Fibroblast of skin of left quadriceps (primary cell): ENCODE data around the gene STMN3.
A peak's percentile ranks its signal among the peaks of the same experiment; 100 is the strongest.

ENCODE experiments used
- DNase-seq, 2 experiments: peaks; one replicate each; pipeline ENCODE4 v3.0.0-alpha.2; 2013; ENCODE audit warnings: low read depth in 2 of 2

The STMN3 gene

DNA sequence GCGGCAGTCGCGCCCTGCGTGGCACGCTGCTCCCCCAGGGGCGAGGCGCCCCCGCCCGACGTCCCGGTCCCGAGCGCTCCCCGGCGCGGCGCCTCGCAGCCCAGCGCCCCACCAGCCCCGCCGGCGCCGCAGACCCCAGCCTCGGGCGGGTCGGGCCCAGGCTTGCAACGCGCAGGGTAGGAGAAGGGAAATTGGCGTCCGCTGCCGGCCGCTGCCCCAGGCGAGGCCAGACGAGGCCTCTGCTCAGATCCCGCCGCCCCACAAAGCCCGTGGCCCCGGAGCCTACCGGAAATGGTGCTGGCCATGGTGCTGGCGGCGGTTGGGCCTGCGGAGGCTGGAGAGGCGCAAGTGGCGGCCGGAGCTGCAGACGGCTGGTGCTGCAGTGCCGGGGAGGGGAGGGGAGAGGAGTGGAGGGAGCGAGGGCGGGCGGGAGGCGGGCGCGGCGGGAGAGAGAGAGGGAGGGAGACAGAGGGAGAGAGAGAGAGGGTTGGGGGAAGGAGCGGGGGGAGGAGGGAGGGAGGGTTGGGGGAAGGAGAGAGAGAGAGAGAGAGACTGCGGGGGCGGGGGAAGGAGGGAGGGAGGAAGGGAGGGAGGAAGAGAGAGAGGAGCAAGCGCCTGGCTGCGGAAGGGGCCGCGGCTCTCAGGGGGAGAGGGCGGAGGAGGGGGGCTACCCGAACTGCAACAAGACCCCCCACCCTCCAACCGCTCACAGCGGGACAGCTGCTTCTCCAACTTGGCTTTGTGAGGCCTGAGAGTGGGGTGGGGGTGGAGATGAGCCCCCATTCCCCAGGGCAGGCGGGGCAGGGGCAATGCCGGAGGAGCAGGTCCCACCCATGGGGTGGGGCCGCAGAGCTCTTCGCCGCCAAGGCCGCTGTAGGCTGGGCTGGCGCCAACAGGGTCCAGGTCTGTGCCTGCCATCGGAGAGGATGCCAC lies at the start of gene STMN3:
TSS of gene STMN3 (minus strand) at position 384 of the 933 bp plus-strand sequence. CDS start at position 305, 79 bp downstream.
- peak; percentile 81 to 82 for DNase-seq

DNA sequence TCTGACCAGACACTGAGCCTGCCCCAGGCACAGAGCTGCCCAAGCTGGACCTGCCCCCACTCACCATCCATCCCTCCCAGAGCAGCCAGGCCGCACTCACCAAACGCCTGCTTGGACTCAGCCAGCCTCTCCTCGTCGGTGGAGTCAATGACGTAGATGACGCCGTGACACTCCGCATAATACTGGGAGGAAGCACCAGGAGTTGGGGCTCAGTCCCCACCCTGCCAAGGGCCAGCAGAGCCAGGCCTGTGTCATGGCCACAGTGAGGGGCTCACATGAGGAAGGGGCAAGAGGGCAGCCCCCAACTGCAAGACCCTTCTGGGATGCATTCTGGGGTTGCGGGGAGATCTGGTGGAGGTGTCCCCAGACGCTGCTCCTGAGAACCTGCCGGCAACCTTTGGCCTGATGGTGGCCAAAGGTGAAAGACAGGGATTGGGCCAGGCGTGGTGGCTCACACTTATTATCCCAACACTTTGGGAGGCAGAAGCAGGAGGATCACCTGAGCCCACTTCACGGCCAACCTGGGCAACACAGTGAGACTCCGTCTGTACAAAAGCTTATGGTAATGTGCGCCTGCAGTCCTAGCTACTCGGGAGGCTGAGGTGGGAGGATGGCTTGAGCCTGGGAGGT lies 48.9 kb upstream of the STMN3 start:
- no peak for DNase-seq

DNA sequence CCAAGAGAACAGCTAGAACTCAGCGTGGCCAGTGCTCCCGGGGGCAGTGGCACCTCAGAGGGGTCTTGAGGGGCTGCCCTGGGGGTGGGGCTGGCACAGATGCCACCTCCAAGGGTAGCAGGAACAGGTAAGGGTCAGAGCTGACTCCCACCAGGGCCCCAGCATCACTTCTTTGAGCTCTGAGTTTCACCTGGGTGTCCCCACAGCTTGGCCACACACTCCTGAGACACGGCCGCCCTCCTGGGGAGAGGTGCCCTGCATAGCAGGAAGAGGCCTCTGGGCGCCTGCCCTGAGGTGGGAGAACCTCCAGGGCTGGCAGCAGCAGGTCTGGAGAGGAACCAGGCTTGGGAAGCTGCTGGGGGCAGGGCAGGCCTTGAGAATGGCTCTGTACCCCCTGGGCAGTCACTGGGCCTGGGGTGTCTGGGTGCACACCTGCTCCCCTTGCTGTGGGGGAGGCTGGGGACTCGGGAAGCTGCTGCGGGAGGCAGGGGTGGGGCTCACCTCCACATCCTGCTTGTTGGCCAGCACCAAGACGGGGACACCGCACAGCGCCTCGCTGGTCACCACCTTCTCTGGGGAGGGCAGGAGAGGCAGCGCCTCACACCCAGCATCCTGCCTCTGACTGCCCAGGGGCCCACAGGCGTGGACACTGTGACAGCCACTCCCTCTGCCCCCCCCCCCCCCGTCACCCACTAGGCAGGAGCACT lies 48.3 kb upstream of the STMN3 start:
- DNase-seq = no peak

DNA sequence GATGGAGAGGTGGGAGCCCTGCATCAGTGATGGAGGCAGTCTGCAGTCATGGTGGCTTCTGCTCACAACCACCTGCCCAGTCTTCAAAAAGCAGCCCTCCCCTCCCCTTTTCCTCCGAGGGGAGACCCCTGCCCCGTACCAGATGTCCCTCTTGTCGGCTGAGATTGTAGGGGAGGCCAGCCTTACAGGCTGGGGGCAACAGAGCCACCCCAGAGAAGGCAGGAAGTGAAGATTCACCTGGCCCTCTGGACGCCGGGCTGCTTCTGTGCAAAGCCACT lies 47.8 kb upstream of the STMN3 start:
- DNase-seq = no peak

DNA sequence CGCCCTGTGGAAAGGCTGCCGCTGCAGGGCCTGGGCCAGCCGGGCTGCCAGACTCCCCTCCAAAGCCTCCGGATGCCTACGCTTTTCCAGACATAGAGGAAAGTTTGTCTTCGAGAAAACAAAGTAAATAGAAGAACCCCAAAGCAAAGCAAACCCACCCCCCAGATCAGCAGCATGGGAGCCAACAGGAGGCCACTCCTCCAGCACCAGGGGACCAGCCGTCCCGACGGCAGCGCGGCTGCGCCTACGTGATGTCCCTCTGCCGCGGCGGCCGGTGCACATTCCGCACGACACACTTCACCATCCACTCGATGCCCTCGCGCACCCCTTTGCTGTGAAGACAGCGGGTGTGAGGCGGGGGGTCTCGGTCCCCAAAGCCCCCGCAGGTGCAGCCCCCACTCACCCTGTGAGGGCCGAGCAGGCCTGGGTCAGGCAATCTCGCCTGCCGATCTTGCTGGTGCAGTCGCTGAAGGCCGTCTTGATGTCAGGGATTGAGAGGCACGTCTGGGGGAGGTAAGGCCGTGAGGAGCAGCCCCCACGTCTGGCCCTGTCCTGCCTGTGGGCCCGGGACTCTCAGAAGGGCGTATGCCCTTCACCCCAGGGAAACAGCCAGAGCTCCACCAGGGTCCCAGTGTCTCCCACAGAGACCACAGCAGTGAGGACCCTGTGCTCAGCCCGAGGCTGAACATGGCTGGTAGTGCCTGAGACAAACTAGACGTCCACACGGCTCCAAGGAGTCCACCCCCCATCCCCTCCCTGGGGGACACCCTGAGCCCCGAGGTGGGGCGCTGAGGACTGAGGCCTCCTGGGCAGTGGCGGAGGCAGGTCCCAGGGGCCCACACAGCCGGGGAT lies 47.2 kb upstream of the STMN3 start:
- DNase-seq = no peak

DNA sequence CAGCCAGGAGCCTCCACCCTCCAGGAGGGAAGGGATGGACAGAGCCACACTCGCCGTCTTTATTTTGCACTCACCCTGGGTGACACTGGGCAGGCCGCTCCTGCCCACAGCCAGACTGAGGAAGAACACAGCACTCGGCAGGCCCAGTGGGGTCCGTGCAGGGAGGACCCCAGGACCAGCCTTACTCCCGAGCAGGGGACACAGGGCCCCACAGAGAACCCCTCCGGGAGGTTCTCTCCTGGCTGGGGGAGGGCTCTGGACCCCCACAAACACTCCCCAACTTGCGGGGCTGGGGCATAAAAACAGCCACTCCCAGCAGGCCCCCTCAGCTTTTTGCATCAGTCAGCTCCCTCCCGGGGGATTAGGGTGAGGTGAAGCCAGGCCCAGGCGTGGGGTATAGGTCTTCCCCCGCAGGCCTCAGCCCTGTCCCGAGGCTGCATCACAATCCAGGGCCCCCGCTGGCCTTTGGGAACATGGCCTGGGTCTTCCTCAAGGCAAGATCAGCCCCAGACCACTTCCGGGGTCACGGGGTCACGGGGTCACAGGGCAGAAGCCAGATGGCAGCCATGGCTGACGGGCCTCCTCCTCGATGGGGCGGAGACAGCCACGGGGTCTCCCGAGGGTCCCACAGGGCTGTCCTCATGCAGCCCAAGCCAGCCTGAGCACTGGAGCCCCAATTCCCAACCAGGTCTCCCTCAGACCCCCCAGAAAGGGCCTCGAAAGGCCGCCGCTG lies 46.4 kb upstream of the STMN3 start:
- DNase-seq = no peak

DNA sequence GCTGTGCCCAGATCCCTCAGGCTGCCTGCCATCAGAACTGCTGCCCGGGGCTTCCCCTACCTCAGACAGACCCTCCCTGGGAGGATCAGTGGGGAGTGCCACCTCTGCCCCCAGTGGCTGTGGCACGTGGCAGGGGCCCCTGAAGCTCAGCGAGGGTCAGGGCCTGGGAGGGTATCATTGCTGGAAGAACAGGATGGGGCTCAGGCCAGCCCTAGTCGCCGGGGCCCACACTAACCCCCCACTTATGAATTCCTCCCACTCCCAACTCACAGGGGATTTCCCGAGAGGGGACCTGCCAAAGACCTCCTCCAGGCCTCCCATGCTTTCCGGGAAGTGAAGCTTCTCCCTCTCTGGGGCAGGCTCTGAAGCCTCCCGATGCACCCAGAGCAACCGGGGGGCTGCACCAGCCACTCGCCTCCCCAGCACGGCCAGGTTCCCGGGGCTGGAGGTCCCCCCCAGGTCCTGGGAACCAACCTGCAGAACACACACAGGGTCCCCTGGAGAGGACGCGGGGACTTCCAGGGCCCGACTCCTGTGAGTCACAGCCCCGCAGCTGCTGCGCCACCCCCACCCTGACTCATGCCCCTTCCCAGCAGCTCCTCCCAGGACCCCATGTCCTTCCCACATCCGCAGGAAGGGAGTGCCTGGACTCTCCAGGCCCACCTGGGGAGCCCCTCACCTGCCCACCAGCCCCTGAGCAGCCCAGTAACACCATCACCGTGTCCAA lies 45.7 kb upstream of the STMN3 start:
- DNase-seq = peak; percentile 62 to 66

DNA sequence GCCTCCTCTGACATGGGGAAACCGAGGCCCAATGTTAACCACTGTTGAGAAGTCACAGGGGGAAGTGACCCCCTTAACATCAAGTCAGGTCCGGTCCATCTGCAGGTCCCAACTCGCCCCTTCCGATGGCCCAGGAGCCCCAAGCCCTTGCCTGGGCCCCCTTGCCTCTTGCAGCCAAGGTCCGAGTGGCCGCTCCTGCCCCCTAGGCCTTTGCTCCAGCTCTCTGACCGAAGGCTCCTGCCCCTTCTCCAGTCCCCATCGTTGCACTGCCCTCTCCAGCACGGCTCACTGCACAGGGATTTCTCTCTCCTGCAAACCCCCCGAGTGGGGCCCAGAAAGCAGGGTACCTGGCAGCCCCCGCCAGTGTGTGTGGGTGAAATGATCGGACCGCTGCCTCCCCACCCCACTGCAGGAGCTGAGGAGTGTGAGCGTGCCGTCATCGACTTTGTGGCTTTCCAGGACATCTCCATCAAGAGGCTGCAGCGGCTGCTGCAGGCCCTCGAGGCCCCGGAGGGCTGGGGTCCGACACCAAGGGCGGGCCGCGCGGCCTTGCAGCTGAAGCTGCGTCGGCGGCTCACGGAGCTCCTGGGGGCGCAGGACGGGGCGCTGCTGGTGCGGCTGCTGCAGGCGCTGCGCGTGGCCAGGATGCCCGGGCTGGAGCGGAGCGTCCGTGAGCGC lies 44.8 kb upstream of the STMN3 start:
- DNase-seq = no peak

DNA sequence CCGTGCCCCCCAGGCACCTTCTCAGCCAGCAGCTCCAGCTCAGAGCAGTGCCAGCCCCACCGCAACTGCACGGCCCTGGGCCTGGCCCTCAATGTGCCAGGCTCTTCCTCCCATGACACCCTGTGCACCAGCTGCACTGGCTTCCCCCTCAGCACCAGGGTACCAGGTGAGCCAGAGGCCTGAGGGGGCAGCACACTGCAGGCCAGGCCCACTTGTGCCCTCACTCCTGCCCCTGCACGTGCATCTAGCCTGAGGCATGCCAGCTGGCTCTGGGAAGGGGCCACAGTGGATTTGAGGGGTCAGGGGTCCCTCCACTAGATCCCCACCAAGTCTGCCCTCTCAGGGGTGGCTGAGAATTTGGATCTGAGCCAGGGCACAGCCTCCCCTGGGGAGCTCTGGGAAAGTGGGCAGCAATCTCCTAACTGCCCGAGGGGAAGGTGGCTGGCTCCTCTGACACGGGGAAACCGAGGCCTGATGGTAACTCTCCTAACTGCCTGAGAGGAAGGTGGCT lies 44.2 kb upstream of the STMN3 start:
- no peak for DNase-seq

DNA sequence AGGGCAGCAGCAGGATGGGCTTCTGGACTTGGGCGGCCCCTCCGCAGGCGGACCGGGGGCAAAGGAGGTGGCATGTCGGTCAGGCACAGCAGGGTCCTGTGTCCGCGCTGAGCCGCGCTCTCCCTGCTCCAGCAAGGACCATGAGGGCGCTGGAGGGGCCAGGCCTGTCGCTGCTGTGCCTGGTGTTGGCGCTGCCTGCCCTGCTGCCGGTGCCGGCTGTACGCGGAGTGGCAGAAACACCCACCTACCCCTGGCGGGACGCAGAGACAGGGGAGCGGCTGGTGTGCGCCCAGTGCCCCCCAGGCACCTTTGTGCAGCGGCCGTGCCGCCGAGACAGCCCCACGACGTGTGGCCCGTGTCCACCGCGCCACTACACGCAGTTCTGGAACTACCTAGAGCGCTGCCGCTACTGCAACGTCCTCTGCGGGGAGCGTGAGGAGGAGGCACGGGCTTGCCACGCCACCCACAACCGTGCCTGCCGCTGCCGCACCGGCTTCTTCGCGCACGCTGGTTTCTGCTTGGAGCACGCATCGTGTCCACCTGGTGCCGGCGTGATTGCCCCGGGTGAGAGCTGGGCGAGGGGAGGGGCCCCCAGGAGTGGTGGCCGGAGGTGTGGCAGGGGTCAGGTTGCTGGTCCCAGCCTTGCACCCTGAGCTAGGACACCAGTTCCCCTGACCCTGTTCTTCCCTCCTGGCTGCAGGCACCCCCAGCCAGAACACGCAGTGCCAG lies 43.6 kb upstream of the STMN3 start, which contains the start of gene TNFRSF6B:
TSS of gene TNFRSF6B (plus strand) at position 25 of the 729 bp plus-strand sequence. CDS start at position 141, 116 bp downstream.
- DNase-seq = no peak

DNA sequence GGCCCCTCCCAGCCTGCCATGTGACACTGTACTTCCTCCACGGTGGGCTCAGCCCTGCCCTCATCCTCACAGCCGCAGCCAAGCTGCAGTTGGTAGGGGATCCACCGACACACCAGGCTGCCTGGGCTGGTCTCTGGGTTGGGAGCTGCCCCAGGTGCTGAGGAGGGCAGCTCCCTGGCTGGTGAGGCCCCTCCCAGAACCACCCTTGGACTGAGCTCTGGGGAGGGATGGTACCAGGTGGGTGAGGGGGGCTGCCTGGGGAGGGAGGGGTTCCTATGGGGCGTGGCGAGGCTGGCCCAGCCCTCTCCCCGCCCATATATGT lies 43.0 kb upstream of the STMN3 start:
- no peak for DNase-seq

DNA sequence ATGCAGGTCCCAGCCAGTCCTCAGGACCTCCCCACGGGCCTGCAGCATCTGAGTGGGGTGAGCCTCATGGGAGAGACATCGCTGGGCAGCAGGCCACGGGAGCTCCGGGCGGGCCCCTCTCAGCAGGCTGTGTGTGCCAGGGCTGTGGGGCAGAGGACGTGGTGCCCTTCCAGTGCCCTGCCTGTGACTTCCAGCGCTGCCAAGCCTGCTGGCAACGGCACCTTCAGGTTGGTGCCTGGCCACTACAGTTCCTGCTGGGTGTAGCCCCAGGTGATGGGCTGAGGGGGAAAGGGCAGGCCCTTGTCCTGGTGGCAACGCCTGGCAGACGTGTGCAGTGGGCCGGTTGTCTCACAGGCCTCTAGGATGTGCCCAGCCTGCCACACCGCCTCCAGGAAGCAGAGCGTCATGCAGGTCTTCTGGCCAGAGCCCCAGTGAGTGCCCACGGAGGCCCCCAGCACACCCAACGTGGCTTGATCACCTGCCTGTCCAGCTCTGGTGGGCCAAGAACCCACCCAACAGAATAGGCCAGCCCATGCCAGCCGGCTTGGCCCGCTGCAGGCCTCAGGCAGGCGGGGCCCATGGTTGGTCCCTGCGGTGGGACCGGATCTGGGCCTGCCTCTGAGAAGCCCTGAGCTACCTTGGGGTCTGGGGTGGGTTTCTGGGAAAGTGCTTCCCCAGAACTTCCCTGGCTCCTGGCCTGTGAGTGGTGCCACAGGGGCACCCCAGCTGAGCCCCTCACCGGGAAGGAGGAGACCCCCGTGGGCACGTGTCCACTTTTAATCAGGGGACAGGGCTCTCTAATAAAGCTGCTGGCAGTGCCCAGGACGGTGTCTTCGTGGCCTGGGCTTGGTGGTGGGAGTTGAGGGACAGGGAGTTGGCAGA lies 42.4 kb upstream of the STMN3 start:
- DNase-seq = no peak

DNA sequence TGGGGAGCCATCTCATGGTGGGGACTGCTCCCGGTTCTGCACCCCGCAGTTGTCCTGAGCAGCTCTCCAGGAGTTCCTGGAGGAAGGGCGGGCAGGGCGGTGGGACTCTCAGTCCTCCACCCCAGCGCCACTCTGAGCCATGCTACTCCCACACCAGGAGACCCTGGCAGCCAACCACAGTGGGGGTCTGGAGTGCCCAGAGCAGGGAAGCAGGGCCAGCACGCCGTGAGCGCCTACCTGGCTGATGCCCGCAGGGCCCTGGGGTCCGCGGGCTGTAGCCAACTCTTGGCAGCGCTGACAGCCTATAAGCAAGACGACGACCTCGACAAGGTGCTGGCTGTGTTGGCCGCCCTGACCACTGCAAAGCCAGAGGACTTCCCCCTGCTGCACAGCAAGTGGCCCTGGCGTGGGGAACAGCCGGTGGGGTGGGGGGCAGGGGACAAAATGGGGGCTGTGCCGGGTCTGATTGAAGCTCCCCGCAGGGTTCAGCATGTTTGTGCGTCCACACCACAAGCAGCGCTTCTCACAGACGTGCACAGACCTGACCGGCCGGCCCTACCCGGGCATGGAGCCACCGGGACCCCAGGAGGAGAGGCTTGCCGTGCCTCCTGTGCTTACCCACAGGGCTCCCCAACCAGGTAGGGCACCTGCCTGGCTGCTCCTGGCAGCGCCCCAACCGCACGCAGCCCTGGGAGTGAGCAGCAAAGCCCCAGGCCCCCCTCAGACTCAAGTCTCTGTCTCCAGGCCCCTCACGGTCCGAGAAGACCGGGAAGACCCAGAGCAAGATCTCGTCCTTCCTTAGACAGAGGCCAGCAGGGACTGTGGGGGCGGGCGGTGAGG lies 41.6 kb upstream of the STMN3 start:
- DNase-seq = no peak

DNA sequence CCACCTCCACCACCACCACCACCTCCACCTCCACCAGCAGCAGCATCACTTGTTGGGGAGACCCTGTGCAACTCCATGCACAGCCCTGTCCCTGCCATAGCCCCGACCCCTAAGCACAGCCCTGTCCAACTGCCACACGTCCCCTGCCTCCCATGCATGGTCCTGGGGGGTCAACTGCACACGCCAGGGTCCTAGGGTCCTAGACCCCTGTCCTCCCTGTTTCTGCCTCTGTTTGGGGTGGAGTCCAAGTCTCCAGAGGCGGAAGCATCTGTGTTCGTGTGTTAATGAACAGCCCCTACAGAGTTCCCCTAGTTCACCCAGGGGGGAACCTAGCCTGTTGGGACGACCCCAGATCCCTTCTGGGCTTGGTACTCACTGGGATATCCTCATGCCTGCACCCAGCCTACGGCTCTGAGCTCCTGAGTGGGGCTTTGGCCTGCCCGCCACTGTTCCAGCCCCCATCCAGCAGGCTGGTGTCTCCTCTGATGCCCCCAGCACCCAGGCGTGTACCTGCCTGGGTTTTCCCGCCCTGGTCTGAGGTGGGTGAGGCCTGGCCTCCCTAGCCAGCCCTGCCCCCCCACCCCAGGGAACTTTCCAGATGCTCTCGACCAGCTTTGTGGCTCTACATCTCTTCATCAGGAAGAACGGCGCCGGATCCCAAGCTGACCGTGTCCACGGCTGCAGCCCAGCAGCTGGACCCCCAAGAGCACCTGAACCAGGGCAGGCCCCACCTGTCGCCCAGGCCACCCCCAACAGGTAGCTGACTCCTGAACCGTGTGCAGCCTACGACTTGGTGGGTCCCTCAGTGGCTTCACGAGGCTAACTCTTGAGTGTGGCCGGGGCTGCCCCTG lies 40.7 kb upstream of the STMN3 start:
- DNase-seq = no peak

DNA sequence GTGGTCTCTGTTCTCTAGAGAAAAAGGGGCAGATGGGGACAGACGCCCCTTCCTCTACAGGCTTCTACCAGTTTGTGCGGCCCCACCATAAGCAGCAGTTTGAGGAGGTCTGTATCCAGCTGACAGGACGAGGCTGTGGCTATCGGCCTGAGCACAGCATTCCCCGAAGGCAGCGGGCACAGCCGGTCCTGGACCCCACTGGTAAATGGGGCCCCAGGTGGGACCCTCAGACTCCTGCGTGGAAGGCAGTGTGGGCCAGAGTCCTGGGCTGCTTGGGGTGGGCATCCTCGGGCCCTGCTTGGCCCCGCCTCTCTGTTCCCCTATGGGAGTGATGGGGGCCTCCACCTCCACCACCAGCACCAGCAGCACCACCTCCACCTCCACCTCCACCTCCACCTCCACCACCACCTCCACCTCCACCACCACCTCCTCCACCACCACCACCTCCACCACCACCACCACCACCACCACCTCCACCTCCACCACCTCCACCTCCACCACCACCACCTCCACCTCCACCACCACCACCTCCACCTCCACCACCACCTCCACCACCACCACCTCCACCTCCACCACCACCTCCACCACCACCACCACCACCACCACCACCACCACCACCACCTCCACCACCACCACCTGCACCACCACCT lies 40.0 kb upstream of the STMN3 start:
- no peak for DNase-seq
